ENCODE measurements around the gene ST6GALNAC4. TPM values are rescaled to one million over a fixed set of nuclear protein-coding genes. Genes with fewer than 3 reads are reported as not detected.

The ST6GALNAC4 gene
- total RNA-seq, 1 experiment from 2014 or later: 13.2 TPM

GRCh38 chr9:127925959-127926905 is 9.4 kb upstream of the ST6GALNAC4 start:
- BruUV-seq (replicated peaks): no TSS peak
- H3K27me3 ChIP-seq (replicated peaks; ENCODE audit: control insufficient read depth, insufficient read depth, low read length): no peaks in the 10 kb centered on the region
- POLR2A ChIA-PET: no interaction called here
- Mint-ChIP-seq H3K27ac (ENCODE audit: unreplicated experiment) (no peak overlapping the region), H3K4me3 (ENCODE audit: unreplicated experiment) (no peak overlapping the region), H3K36me3 (ENCODE audit: insufficient read depth, unreplicated experiment) (peaks cover 33% of the 10 kb centered on the region), H3K4me1 (ENCODE audit: low read depth, unreplicated experiment) (no peaks in the 10 kb centered on the region), H3K27me3 (ENCODE audit: insufficient read depth, unreplicated experiment) (peaks cover 8% of the 10 kb centered on the region), H3K9me3 (ENCODE audit: unreplicated experiment) (no peaks in the 10 kb centered on the region)
- no peak for TF ChIP-seq CTCF (IDR thresholded peaks at IDR 0.05; ENCODE audit: insufficient read depth in 1 of 2, low read depth in 1 of 2, low read length in 1 of 2, severe bottlenecking in 1 of 2, unreplicated experiment in 1 of 2)
- CTCF ChIA-PET: interaction anchor here (0.6 to 1.5 kb wide), 4 partner anchors 9 to 918 kb away, joined by 3 to 8 read pairs (median 4); partner anchors contain the start of gene ST6GALNAC4
- no peak for DNase-seq
- intact Hi-C loops (cut with micrococcal nuclease; ENCODE audit: unreplicated experiment): no loop called here
- H3K9me3 ChIP-seq: no peaks in the 10 kb centered on the region
- no peaks in the 10 kb centered on the region for H3K36me3 ChIP-seq (ENCODE audit: control insufficient read depth, insufficient read depth, low read length)
- no peak overlapping the region for H3K4me3 ChIP-seq (ENCODE audit: low read depth, low read length)
- H3K4me1 ChIP-seq: peaks cover 15% of the 10 kb centered on the region

GRCh38 chr9:127924736-127925444 is 8.0 kb upstream of the ST6GALNAC4 start:
- DNase-seq: no peak
- H3K4me1 Mint-ChIP-seq (ENCODE audit: low read depth, unreplicated experiment): no peaks in the 10 kb centered on the region
- no TSS peak for BruUV-seq (replicated peaks)
- CTCF ChIA-PET: interaction anchor here (0.6 to 1.3 kb wide), 3 partner anchors 8 to 340 kb away, joined by 3 to 8 read pairs (median 4); partner anchors contain the start of gene ST6GALNAC4
- no peaks in the 10 kb centered on the region for H3K27me3 ChIP-seq (replicated peaks; ENCODE audit: control insufficient read depth, insufficient read depth, low read length)
- peaks cover 8% of the 10 kb centered on the region for H3K27me3 Mint-ChIP-seq (ENCODE audit: insufficient read depth, unreplicated experiment)
- POLR2A ChIA-PET: no interaction called here
- intact Hi-C loops (cut with micrococcal nuclease; ENCODE audit: unreplicated experiment): no loop called here
- no peak overlapping the region for H3K4me3 Mint-ChIP-seq (ENCODE audit: unreplicated experiment)
- H3K36me3 ChIP-seq (ENCODE audit: control insufficient read depth, insufficient read depth, low read length): no peaks in the 10 kb centered on the region
- no peaks in the 10 kb centered on the region for H3K9me3 Mint-ChIP-seq (ENCODE audit: unreplicated experiment)
- H3K27ac Mint-ChIP-seq (ENCODE audit: unreplicated experiment): no peak overlapping the region
- H3K36me3 Mint-ChIP-seq (ENCODE audit: insufficient read depth, unreplicated experiment): peaks cover 20% of the 10 kb centered on the region
- peaks cover 6% of the 10 kb centered on the region for H3K4me1 ChIP-seq
- H3K4me3 ChIP-seq (ENCODE audit: low read depth, low read length): no peak overlapping the region
- no peak for TF ChIP-seq CTCF (IDR thresholded peaks at IDR 0.05; ENCODE audit: insufficient read depth in 1 of 2, low read depth in 1 of 2, low read length in 1 of 2, severe bottlenecking in 1 of 2, unreplicated experiment in 1 of 2)
- no peaks in the 10 kb centered on the region for H3K9me3 ChIP-seq

GRCh38 chr9:127923771-127924170 is 6.9 kb upstream of the ST6GALNAC4 start:
- Mint-ChIP-seq H3K4me1 (ENCODE audit: low read depth, unreplicated experiment) (peaks cover 6% of the 10 kb centered on the region), H3K4me3 (ENCODE audit: unreplicated experiment) (no peak overlapping the region), H3K27ac (ENCODE audit: unreplicated experiment) (no peak overlapping the region), H3K9me3 (ENCODE audit: unreplicated experiment) (no peaks in the 10 kb centered on the region), H3K27me3 (ENCODE audit: insufficient read depth, unreplicated experiment) (peaks cover 8% of the 10 kb centered on the region), H3K36me3 (ENCODE audit: insufficient read depth, unreplicated experiment) (peaks cover 10% of the 10 kb centered on the region)
- BruUV-seq (replicated peaks): no TSS peak
- intact Hi-C loops (cut with micrococcal nuclease; ENCODE audit: unreplicated experiment): no loop called here
- no peak for TF ChIP-seq CTCF (IDR thresholded peaks at IDR 0.05; ENCODE audit: insufficient read depth in 1 of 2, low read depth in 1 of 2, low read length in 1 of 2, severe bottlenecking in 1 of 2, unreplicated experiment in 1 of 2)
- Histone ChIP-seq H3K27me3 (replicated peaks; ENCODE audit: control insufficient read depth, insufficient read depth, low read length) (no peaks in the 10 kb centered on the region), H3K4me1 (peaks cover 10% of the 10 kb centered on the region), H3K9me3 (no peaks in the 10 kb centered on the region), H3K4me3 (ENCODE audit: low read depth, low read length) (no peak overlapping the region), H3K36me3 (ENCODE audit: control insufficient read depth, insufficient read depth, low read length) (no peaks in the 10 kb centered on the region)
- ChIA-PET CTCF (interaction anchor here (0.6 to 1.4 kb wide), 2 partner anchors 13 to 112 kb away, joined by 3 to 4 read pairs; no protein-coding TSS in a partner anchor), POLR2A (interaction anchor here (0.9 kb wide), 1 partner anchor 189 kb away, joined by 13 read pairs; the partner anchor contains the start of gene TOR2A)
- DNase-seq: no peak

Measured in Caco-2 (cell line).